K562 (cell line): ENCODE data around the gene CS. TPM values are rescaled to one million over a fixed set of nuclear protein-coding genes. Genes with fewer than 3 reads are reported as not detected.

ENCODE experiments used
- CREB3L1 ChIP-seq: fragments of 450-650 bp; IDR thresholded peaks from 2 replicates; pipeline ENCODE4 v1.6.1; 2014; ENCODE audit warnings: low read depth, mild to moderate bottlenecking, moderate library complexity, borderline replicate concordance
- E2F6 ChIP-seq, 2 experiments: IDR thresholded peaks; 2 replicates each; pipeline ENCODE4 v1.6.1; 2011; ENCODE audit warnings: borderline replicate concordance in 1 of 2, control low read depth in 1 of 2, low read depth in 1 of 2, low read length in 1 of 2, mild to moderate bottlenecking in 1 of 2, mixed read lengths in 1 of 2, moderate library complexity in 1 of 2; ENCODE audit not compliant: insufficient read depth in 1 of 2, insufficient read length in 1 of 2, poor library complexity in 1 of 2, severe bottlenecking in 1 of 2; ENCODE audit errors: extremely low read depth in 1 of 2
- EP400 ChIP-seq: fragments of 450-650 bp; IDR thresholded peaks from 2 replicates; pipeline ENCODE4 v1.6.1; 2017; ENCODE audit warnings: antibody characterized with exemption, mild to moderate bottlenecking, moderate library complexity
- GATAD2A ChIP-seq: fragments of 450-650 bp; IDR thresholded peaks from 2 replicates; pipeline ENCODE4 v1.6.1; 2017
- HCFC1 ChIP-seq: IDR thresholded peaks from 2 replicates; pipeline ENCODE4 v1.6.1; 2012; ENCODE audit warnings: low read depth, low read length, improper control_type of control experiment
- KLF10 ChIP-seq: fragments of 250-450 bp; sonication (Bioruptor Pico); IDR thresholded peaks from 2 replicates; pipeline ENCODE4 v1.6.1; 2021; ENCODE audit warnings: matching md5 sums
- MXI1 ChIP-seq: IDR thresholded peaks from 2 replicates; pipeline ENCODE4 v1.6.1; 2011; ENCODE audit warnings: low read depth, mild to moderate bottlenecking, improper control_type of control experiment, low read length
- NFIX ChIP-seq: fragments of 250-450 bp; sonication (Bioruptor Pico); IDR thresholded peaks from 2 replicates; pipeline ENCODE4 v1.4.0; 2020; ENCODE audit warnings: low read depth, mild to moderate bottlenecking, moderate library complexity
- NKRF ChIP-seq: fragments of 450-650 bp; IDR thresholded peaks from 2 replicates; pipeline ENCODE4 v1.6.1; 2016; ENCODE audit warnings: borderline replicate concordance
- NR4A1 ChIP-seq, 2 experiments: fragments of 250-450 bp in 1 of 2; fragments of 450-650 bp in 1 of 2; sonication (Bioruptor Pico) in 1 of 2; IDR thresholded peaks; 2 replicates each; pipeline versions ENCODE4 v1.4.0 to v1.6.1; 2016 to 2020; ENCODE audit warnings: mild to moderate bottlenecking in 2 of 2, missing compliant biosample characterization in 1 of 2, missing genetic modification characterization in 1 of 2, moderate library complexity in 1 of 2
- RFX7 ChIP-seq: fragments of 250-450 bp; sonication (Bioruptor Pico); IDR thresholded peaks from 2 replicates; pipeline ENCODE4 v1.5.1; 2021; ENCODE audit warnings: mild to moderate bottlenecking
- SAP30 ChIP-seq: fragments of 200-600 bp; sonication (generic); IDR thresholded peaks from 2 replicates; pipeline ENCODE4 v1.6.1; 2012; ENCODE audit warnings: borderline replicate concordance, low read depth, mild to moderate bottlenecking, moderate library complexity, low read length, control low read depth, inconsistent platforms; ENCODE audit not compliant: insufficient read depth, poor library complexity, severe bottlenecking
- SP1 ChIP-seq: sonication (generic); formaldehyde crosslinking; IDR thresholded peaks from 2 replicates; pipeline ENCODE4 v1.8.1; 2022; ENCODE audit warnings: mild to moderate bottlenecking, missing genetic modification reagents
- ZBTB2 ChIP-seq: fragments of 450-650 bp; IDR thresholded peaks from 2 replicates; pipeline ENCODE4 v1.6.1; 2016; ENCODE audit warnings: antibody characterized with exemption
- ZNF124 ChIP-seq: sonication (generic); formaldehyde crosslinking; IDR thresholded peaks from 2 replicates; pipeline ENCODE4 v1.8.1; 2022; ENCODE audit warnings: missing genetic modification reagents
- ZNF584 ChIP-seq: fragments of 200-800 bp; sonication (Bioruptor generic); IDR thresholded peaks from 2 replicates; pipeline ENCODE4 v1.6.1; 2016; ENCODE audit warnings: low read depth, mild to moderate bottlenecking, missing genetic modification characterization, missing compliant biosample characterization
- ZNF586 ChIP-seq: fragments of 450-650 bp; formaldehyde crosslinking; conservative IDR thresholded peaks from 2 replicates; pipeline ENCODE4 v1.4.0; 2020; ENCODE audit warnings: mild to moderate bottlenecking, moderate library complexity
- polyA plus RNA-seq, 8 experiments: library from polyadenylated mRNA; depleted of rRNA in 4 of 8; stranded (reverse) in 5 of 8; unstranded in 3 of 8; fragments of >200 nt; fragmentation: Nextera tagmentation in 2 of 8; fragmentation: Illumina TruSeq in 1 of 8; extraction: Ambion mirVana in 2 of 8; extraction: Trizol in 1 of 8; gene quantifications; 2 replicates each; pipeline versions ENCODE4 v1.2.1 to v1.2.3, GENCODE V29; 2011 to 2014; ENCODE audit warnings: inconsistent platforms in 1 of 8, missing spikeins in 1 of 8
- total RNA-seq, 7 experiments: library from RNA; depleted of rRNA in 6 of 7; stranded (reverse); fragments of >200 nt in 6 of 7; fragmentation: Illumina TruSeq in 2 of 7; extraction: Trizol in 2 of 7; gene quantifications; 2 replicates each; pipeline versions ENCODE4 v1.2.1 to v1.2.3, GENCODE V29; 2011 to 2021; ENCODE audit warnings: low replicate concordance in 1 of 7

Gene CS
- total and polyA plus RNA-seq, 9 of the 15 experiments (the other 6 are each of a cell fraction or from before 2014, with no cell fraction given): 99.9 to 390 (median 149) TPM

GRCh38 chr12:56300644-56301464 is 724 bp upstream of the CS start (continued):
- TF ChIP-seq CREB3L1 (0 out of 2 replicates have a peak, but pooled peaks have one; percentile 17), SP1 (CRISPR knock-in tag) (peak; percentile 2; the same call in 1 of the 2 replicates), SAP30 (no peak), RFX7 (no peak), ZNF124 (no peak), EP400 (no peak), KLF10 (CRISPR knock-in tag) (no peak), NR4A1 (CRISPR knock-in tag; IDR thresholded peaks at IDR 0.05) (no peak), NR4A1 (tag; IDR thresholded peaks at IDR 0.05) (peak; percentile 86), HCFC1 (peak; percentile 1; the same call in 1 of the 2 replicates), ZNF586 (no peak), NKRF (no peak), MXI1 (no peak), GATAD2A (peak; percentile 61; the same call in 1 of the 2 replicates), E2F6 (IDR thresholded peaks at IDR 0.05; ENCODE audit: borderline replicate concordance in 1 of 2, extremely low read depth in 1 of 2, insufficient read depth in 1 of 2, insufficient read length in 1 of 2, low read depth in 1 of 2, low read length in 1 of 2, poor library complexity in 1 of 2, severe bottlenecking in 1 of 2) (peak; percentile 11 to 35), ZNF584 (CRISPR knock-in tag) (peak; percentile 31; the same call in 1 of the 2 replicates), ZBTB2 (peak; percentile 59), NFIX (CRISPR knock-in tag) (no peak)
